VCaP (cell line): Measurements from ENCODE around the gene ELOA.
A peak's percentile ranks its signal among the peaks of the same experiment; 100 is the strongest.

Experiments
- H3K27ac ChIP-seq: fragments of 450-650 bp; 2 replicates; pipeline ENCODE4 v1.5.1; 2017
- CTCF ChIP-seq: fragments of 450-650 bp; conservative IDR thresholded peaks from 2 replicates; pipeline ENCODE4 v1.5.1; 2017; ENCODE audit warnings: mild to moderate bottlenecking, moderate library complexity

Gene ELOA

GRCh38 chr1:23806280-23806679 is 63.0 kb downstream of the ELOA start:
- H3K27ac ChIP-seq: no peak overlapping the region

GRCh38 chr1:23807453-23807852 is 64.2 kb downstream of the ELOA start:
- no peak for TF ChIP-seq CTCF
- H3K27ac ChIP-seq: no peak overlapping the region

More at GRCh38 chr1:23806280-23806679, 63.0 kb downstream of the ELOA start:
- no peak for TF ChIP-seq CTCF

GRCh38 chr1:23809751-23810171 is 66.5 kb downstream of the ELOA start:
- H3K27ac ChIP-seq: peak overlapping the region; percentile 10; the same call in 1 of the 2 replicates
- TF ChIP-seq CTCF: peak; percentile 85

- peak; percentile 47 for TF ChIP-seq CTCF
- no peak overlapping the region for H3K27ac ChIP-seq
Measured at GRCh38 chr1:23810818-23811540, 67.7 kb downstream of the ELOA start.
